Measurements from ENCODE around the gene ADPRH. TPM values are rescaled to one million over a fixed set of nuclear protein-coding genes. Genes with fewer than 3 reads are reported as not detected.

Gene ADPRH
- total and polyA plus RNA-seq, 9 donors = 2.1 to 14.6 (median 4.5) TPM

- no peaks in the 10 kb centered on the region for H3K36me3 ChIP-seq
- no peak for TF ChIP-seq EP300 (IDR thresholded peaks at IDR 0.05)
- TF ChIP-seq POLR2A (IDR thresholded peaks at IDR 0.05) = no peak
- TF ChIP-seq, protein P1, sequence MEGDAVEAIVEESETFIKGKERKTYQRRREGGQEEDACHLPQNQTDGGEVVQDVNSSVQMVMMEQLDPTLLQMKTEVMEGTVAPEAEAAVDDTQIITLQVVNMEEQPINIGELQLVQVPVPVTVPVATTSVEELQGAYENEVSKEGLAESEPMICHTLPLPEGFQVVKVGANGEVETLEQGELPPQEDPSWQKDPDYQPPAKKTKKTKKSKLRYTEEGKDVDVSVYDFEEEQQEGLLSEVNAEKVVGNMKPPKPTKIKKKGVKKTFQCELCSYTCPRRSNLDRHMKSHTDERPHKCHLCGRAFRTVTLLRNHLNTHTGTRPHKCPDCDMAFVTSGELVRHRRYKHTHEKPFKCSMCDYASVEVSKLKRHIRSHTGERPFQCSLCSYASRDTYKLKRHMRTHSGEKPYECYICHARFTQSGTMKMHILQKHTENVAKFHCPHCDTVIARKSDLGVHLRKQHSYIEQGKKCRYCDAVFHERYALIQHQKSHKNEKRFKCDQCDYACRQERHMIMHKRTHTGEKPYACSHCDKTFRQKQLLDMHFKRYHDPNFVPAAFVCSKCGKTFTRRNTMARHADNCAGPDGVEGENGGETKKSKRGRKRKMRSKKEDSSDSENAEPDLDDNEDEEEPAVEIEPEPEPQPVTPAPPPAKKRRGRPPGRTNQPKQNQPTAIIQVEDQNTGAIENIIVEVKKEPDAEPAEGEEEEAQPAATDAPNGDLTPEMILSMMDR (IDR thresholded peaks at IDR 0.05) = no peak
- H3K4me1 ChIP-seq (ENCODE audit: insufficient read depth) = no peaks in the 10 kb centered on the region
- H3K9me3 ChIP-seq = no peaks in the 10 kb centered on the region
- intact Hi-C loops (cut with DNase I) = no loop called here
- no peak overlapping the region for H3K4me3 ChIP-seq
- 46 to 67% (median 56%) methylated on average over 3 of the region's 3 CpGs for WGBS, 3 donors
- no peak overlapping the region for H3K27ac ChIP-seq
- DNase-seq = no peak
- no peaks in the 10 kb centered on the region for H3K27me3 ChIP-seq
These were observed 7.5 kb downstream of the ADPRH start for GRCh38 chr3:119586733-119587172.

DNA sequence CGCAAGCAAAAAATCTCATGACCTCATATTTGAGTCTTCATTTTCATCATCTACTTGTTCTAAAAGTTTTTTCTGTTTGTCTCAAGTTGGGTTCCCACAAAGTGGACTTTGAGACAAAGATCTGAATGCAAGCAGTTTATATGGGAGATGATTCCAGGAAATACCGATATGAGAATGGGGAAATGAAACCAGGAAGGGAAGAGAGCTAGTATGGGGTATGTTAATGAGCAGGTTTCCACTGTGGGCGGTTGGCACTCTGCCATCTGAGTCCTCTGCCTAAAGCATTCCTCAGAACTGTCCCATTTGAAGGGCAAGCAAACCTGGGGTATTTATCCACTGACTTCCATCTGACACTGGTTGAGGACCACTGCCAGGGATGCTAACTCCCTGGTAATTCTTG, 8.8 kb downstream of the ADPRH start:
- Histone ChIP-seq H3K27me3 (no peaks in the 10 kb centered on the region), H3K9me3 (no peaks in the 10 kb centered on the region), H3K36me3 (no peaks in the 10 kb centered on the region), H3K4me1 (ENCODE audit: insufficient read depth) (no peaks in the 10 kb centered on the region), H3K27ac (no peak overlapping the region), H3K4me3 (no peak overlapping the region)
- 76 to 85% (median 77%) methylated on average over 3 of the region's 3 CpGs for WGBS, 3 donors
- peak in 1 of 5 donors; percentile 50 for DNase-seq
- intact Hi-C loops (cut with DNase I) = no loop called here
- TF ChIP-seq EP300 (IDR thresholded peaks at IDR 0.05) = no peak
- TF ChIP-seq, protein P1 (IDR thresholded peaks at IDR 0.05) = no peak
- no peak for TF ChIP-seq POLR2A (IDR thresholded peaks at IDR 0.05)

DNA sequence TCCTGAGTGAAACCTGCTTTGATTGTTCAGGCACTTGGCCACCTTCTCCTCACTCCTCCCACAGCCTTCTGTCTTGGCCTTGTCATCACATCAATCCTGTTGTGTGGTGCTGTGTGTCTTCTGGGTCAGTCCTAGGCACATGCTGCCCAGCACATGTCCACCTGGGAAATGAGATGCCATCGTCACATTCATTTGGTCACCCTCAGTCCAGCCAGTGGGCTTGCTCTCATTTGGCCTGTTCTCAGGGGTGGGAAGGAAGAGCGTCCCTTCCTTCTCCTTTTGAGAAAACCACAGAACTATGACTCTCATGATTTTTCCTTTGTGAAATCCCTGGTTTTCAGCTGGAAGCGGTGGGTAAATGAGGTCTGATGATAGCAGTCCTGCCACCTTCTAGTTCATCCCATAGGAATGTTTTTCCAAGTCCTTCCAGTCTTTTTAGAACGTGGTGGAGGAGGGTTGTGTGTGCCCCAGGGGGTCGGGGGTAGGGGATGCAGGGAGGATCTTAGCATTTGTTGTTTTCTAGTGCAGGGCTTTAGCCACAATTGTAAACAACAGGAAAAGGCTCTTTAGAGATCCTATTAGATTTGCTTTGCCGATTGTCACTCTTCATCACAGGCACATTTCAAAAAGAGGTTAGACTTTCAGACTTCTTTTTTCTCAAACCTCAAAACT, 9.9 kb downstream of the ADPRH start:
- intact Hi-C loops (cut with DNase I) = no loop called here
- no peak for DNase-seq
- no peak for TF ChIP-seq EP300 (IDR thresholded peaks at IDR 0.05)
- TF ChIP-seq POLR2A (IDR thresholded peaks at IDR 0.05) = no peak
- 69 to 74% (median 71%) methylated on average over 6 of the region's 6 CpGs for WGBS, 3 donors
- H3K27me3 ChIP-seq = no peaks in the 10 kb centered on the region
- H3K4me1 ChIP-seq (ENCODE audit: insufficient read depth) = no peaks in the 10 kb centered on the region
- no peaks in the 10 kb centered on the region for H3K36me3 ChIP-seq
- no peak overlapping the region for H3K27ac ChIP-seq
- H3K9me3 ChIP-seq = no peaks in the 10 kb centered on the region
- no peak overlapping the region for H3K4me3 ChIP-seq

GRCh38 chr3:119590706-119591105, 11.4 kb downstream of the ADPRH start:
- TF ChIP-seq, protein P1 (IDR thresholded peaks at IDR 0.05) = no peak
- TF ChIP-seq POLR2A (IDR thresholded peaks at IDR 0.05) (no peak), EP300 (IDR thresholded peaks at IDR 0.05) (no peak)
- intact Hi-C loops (cut with DNase I) = no loop called here
- 86 to 91% (median 87%) methylated on average over 1 of the region's 1 CpG for WGBS, 3 donors

DNA sequence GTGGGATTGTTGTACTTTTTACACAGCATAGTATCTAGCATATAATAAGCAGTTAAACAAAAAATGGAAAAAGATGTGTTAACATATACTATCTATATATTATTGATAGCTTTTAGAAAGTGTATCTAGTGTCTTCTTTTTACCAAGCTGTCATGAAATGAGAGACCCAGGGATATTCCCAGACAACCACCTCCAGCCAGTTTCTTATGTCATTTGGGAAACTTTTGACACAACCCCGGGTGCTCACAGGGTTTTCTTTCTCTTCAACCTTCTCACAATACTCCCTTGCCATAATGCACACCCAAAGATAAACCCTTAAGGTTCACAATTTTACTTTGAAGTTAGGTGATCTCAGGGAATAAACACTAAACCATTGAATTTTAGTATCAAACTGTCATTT, 13.6 kb downstream of the ADPRH start:
- H3K4me1 ChIP-seq (ENCODE audit: insufficient read depth) = peaks cover 1% of the 10 kb centered on the region
- H3K27me3 ChIP-seq = no peaks in the 10 kb centered on the region
- H3K4me3 ChIP-seq = no peak overlapping the region
- H3K27ac ChIP-seq = no peak overlapping the region
- TF ChIP-seq EP300 (IDR thresholded peaks at IDR 0.05) (no peak), POLR2A (IDR thresholded peaks at IDR 0.05) (no peak)
- TF ChIP-seq, protein P1 (IDR thresholded peaks at IDR 0.05) = no peak
- no peak for DNase-seq
- no peaks in the 10 kb centered on the region for H3K36me3 ChIP-seq
- intact Hi-C loops (cut with DNase I) = no loop called here
- no peaks in the 10 kb centered on the region for H3K9me3 ChIP-seq
- WGBS, 3 donors = 48 to 62% (median 61%) methylated on average over 1 of the region's 1 CpG

More at GRCh38 chr3:119590706-119591105, 11.4 kb downstream of the ADPRH start:
- Histone ChIP-seq H3K4me3 (no peak overlapping the region), H3K36me3 (no peaks in the 10 kb centered on the region), H3K27me3 (no peaks in the 10 kb centered on the region), H3K27ac (no peak overlapping the region), H3K4me1 (ENCODE audit: insufficient read depth) (no peaks in the 10 kb centered on the region), H3K9me3 (no peaks in the 10 kb centered on the region)
- no peak for DNase-seq

All from ovary (tissue), 9 donors.